Right atrium auricular region (tissue), 2 donors: ENCODE results near the gene PFDN5. TPM values are rescaled to one million over a fixed set of nuclear protein-coding genes. Genes with fewer than 3 reads are reported as not detected.

Experiments used
- DNase-seq: peaks from one replicate; pipeline ENCODE4 v3.0.0-alpha.2; 2019; ENCODE audit warnings: low spot score
- H3K27ac ChIP-seq, 2 donors: fragments of 200-600 bp; sonication (generic); 1 replicate in 1 of 2; 2 replicates in 1 of 2; pipeline ENCODE4 v1.5.1; 2016 to 2019
- H3K27me3 ChIP-seq, 2 donors: fragments of 200-600 bp; sonication (generic); one replicate each; pipeline versions ENCODE4 v1.5.1 to v1.6.0; 2017 to 2019
- H3K36me3 ChIP-seq: fragments of 200-600 bp; sonication (generic); one replicate; pipeline ENCODE4 v1.5.1; 2016
- H3K4me1 ChIP-seq, 2 donors: fragments of 200-600 bp; sonication (generic); one replicate each; pipeline versions ENCODE4 v1.5.1 to v1.6.0; 2017 to 2019
- H3K4me3 ChIP-seq, 2 donors: fragments of 200-600 bp; sonication (generic); 1 replicate in 1 of 2; 2 replicates in 1 of 2; pipeline ENCODE4 v1.5.1; 2017 to 2019; ENCODE audit warnings: mild to moderate bottlenecking in 1 of 2, moderate library complexity in 1 of 2
- H3K9me3 ChIP-seq, 2 donors: fragments of 200-600 bp; sonication (generic); one replicate each; pipeline ENCODE4 v1.5.1; 2019
- CTCF ChIP-seq, 2 donors: fragments of 200-600 bp; sonication (generic); IDR thresholded peaks; one replicate each; pipeline ENCODE4 v1.5.1; 2019; ENCODE audit warnings: antibody characterized with exemption in 2 of 2
- total RNA-seq, 2 donors: library from RNA; depleted of rRNA; stranded (reverse); fragments of >200 nt; gene quantifications; one replicate each; pipeline ENCODE4 v1.1.0, GENCODE V29; 2016

PFDN5 gene
- total RNA-seq, 2 donors from 2014 or later: 416 to 549 TPM

GRCh38 chr12:53255996-53256395 is 39.3 kb upstream of the PFDN5 start:
- H3K27ac ChIP-seq: no peak overlapping the region
- no peak for DNase-seq
- no peaks in the 10 kb centered on the region for H3K27me3 ChIP-seq
- no peaks in the 10 kb centered on the region for H3K9me3 ChIP-seq
- H3K36me3 ChIP-seq: peaks cover 5% of the 10 kb centered on the region
- H3K4me3 ChIP-seq: no peak overlapping the region
- H3K4me1 ChIP-seq: peaks cover 0 to 26% of the 10 kb centered on the region in 2 donors
- TF ChIP-seq CTCF (IDR thresholded peaks at IDR 0.05): no peak

GRCh38 chr12:53258541-53259539 is 36.5 kb upstream of the PFDN5 start:
- H3K4me3 ChIP-seq: no peak overlapping the region
- TF ChIP-seq CTCF (IDR thresholded peaks at IDR 0.05): no peak
- H3K27me3 ChIP-seq: no peaks in the 10 kb centered on the region
- H3K27ac ChIP-seq: no peak overlapping the region
- H3K36me3 ChIP-seq: peaks cover 3% of the 10 kb centered on the region
- no peak for DNase-seq
- peaks cover 0 to 4% of the 10 kb centered on the region in 2 donors for H3K4me1 ChIP-seq
- no peaks in the 10 kb centered on the region for H3K9me3 ChIP-seq

GRCh38 chr12:53259891-53260290 is 35.5 kb upstream of the PFDN5 start:
- no peaks in the 10 kb centered on the region for H3K27me3 ChIP-seq
- no peaks in the 10 kb centered on the region for H3K36me3 ChIP-seq
- H3K4me3 ChIP-seq: no peak overlapping the region
- H3K9me3 ChIP-seq: no peaks in the 10 kb centered on the region
- no peaks in the 10 kb centered on the region for H3K4me1 ChIP-seq
- TF ChIP-seq CTCF (IDR thresholded peaks at IDR 0.05): no peak
- no peak overlapping the region for H3K27ac ChIP-seq
- DNase-seq: no peak

- no peaks in the 10 kb centered on the region for H3K9me3 ChIP-seq
- no peak for DNase-seq
- H3K27me3 ChIP-seq: no peaks in the 10 kb centered on the region
- no peak overlapping the region for H3K27ac ChIP-seq
- H3K4me3 ChIP-seq: no peak overlapping the region
- TF ChIP-seq CTCF (IDR thresholded peaks at IDR 0.05): no peak
- H3K36me3 ChIP-seq: no peaks in the 10 kb centered on the region
- peaks cover 0 to 12% of the 10 kb centered on the region in 2 donors for H3K4me1 ChIP-seq
These were observed 29.6 kb upstream of the PFDN5 start for GRCh38 chr12:53265783-53266182.

GRCh38 chr12:53267306-53267998 is 27.9 kb upstream of the PFDN5 start:
- H3K36me3 ChIP-seq: no peaks in the 10 kb centered on the region
- peak overlapping the region in 1 of 2 donors; percentile 2 for H3K27ac ChIP-seq
- DNase-seq: no peak
- no peaks in the 10 kb centered on the region for H3K9me3 ChIP-seq
- H3K4me3 ChIP-seq: peak overlapping the region; percentile 43 to 65
- H3K4me1 ChIP-seq: peaks cover 0 to 12% of the 10 kb centered on the region in 2 donors
- TF ChIP-seq CTCF (IDR thresholded peaks at IDR 0.05): no peak
- no peaks in the 10 kb centered on the region for H3K27me3 ChIP-seq
